ENCODE data around the gene SYT15B.
A peak's percentile ranks its signal among the peaks of the same experiment; 100 is the strongest.
"Not testable (repeated sequence)": the region's sequence is repeated elsewhere in the genome, so short reads cannot be mapped to it uniquely, and the experiment has no call there.

The SYT15B gene

GRCh38 chr10:47763554-47764175 is at the start of gene SYT15B:
TSS of gene SYT15B (minus strand) at chr10:47763592. CDS start at chr10:47762640, 952 bp downstream.
- not testable (repeated sequence) for DNase-seq

- not testable (repeated sequence) for DNase-seq
These were observed 16.2 kb upstream of the SYT15B start for GRCh38 chr10:47779590-47779989.

- not testable (repeated sequence) for DNase-seq
These were observed 12.2 kb upstream of the SYT15B start for GRCh38 chr10:47775361-47776231.

GRCh38 chr10:47770745-47771144 is 7.4 kb upstream of the SYT15B start:
- DNase-seq = not testable (repeated sequence)

- DNase-seq = not testable (repeated sequence)
These were observed 5.3 kb upstream of the SYT15B start for GRCh38 chr10:47768578-47769115.

- not testable (repeated sequence) for DNase-seq
These were observed 4.7 kb upstream of the SYT15B start for GRCh38 chr10:47768085-47768484.

GRCh38 chr10:47767236-47767635 is 3.8 kb upstream of the SYT15B start:
- not testable (repeated sequence) for DNase-seq

GRCh38 chr10:47765232-47765631 is 1.8 kb upstream of the SYT15B start:
- not testable (repeated sequence) for DNase-seq

- not testable (repeated sequence) for DNase-seq
These were observed 478 bp downstream of the SYT15B start for GRCh38 chr10:47762674-47763553.

- not testable (repeated sequence) for DNase-seq
These were observed 4.5 kb downstream of the SYT15B start for GRCh38 chr10:47758855-47759254.

- DNase-seq = not testable (repeated sequence)
These were observed 7.2 kb downstream of the SYT15B start for GRCh38 chr10:47756169-47756568.

GRCh38 chr10:47753871-47754270 is 9.5 kb downstream of the SYT15B start:
- DNase-seq = not testable (repeated sequence)

- DNase-seq = not testable (repeated sequence)
These were observed 10.2 kb downstream of the SYT15B start for GRCh38 chr10:47753176-47753575.

GRCh38 chr10:47751821-47752220 is 11.6 kb downstream of the SYT15B start:
- not testable (repeated sequence) for DNase-seq

- DNase-seq = not testable (repeated sequence)
These were observed 13.0 kb downstream of the SYT15B start for GRCh38 chr10:47750360-47750759.

- not testable (repeated sequence) for DNase-seq
These were observed 16.5 kb downstream of the SYT15B start for GRCh38 chr10:47746780-47747376.

GRCh38 chr10:47744881-47745280 is 18.5 kb downstream of the SYT15B start:
- DNase-seq = not testable (repeated sequence)

GRCh38 chr10:47743611-47744550 is 19.5 kb downstream of the SYT15B start:
- peak; percentile 17 for DNase-seq

- not testable (repeated sequence) for DNase-seq
These were observed 22.5 kb downstream of the SYT15B start for GRCh38 chr10:47740868-47741267.

- DNase-seq = not testable (repeated sequence)
These were observed 32.5 kb downstream of the SYT15B start for GRCh38 chr10:47730911-47731310.

GRCh38 chr10:47725740-47726139 is 37.7 kb downstream of the SYT15B start:
- DNase-seq = not testable (repeated sequence)

Data from CD4-positive, alpha-beta T cell treated with Interleukin-21 for 1 hour (primary cell).